Endothelial cell of umbilical vein (primary cell): ENCODE data around the gene DGKD. TPM values are rescaled to one million over a fixed set of nuclear protein-coding genes. Genes with fewer than 3 reads are reported as not detected.
A peak's percentile ranks its signal among the peaks of the same experiment; 100 is the strongest.

ENCODE experiments used
- BruUV-seq: library from RNA; stranded (reverse); fragments of 400-500 nt; replicated peaks from 2 replicates; lab custom pipeline; 2021; lab: Mats Ljungman, UMichigan
- CTCF ChIA-PET: fragments of 300-600, 350-600 bp; sonication (Branson Sonifier 250); formaldehyde crosslinking; loops from one replicate; lab custom pipeline; 2021; ENCODE audit warnings: antibody characterized with exemption, inconsistent platforms; lab: Charles Lee
- POLR2A ChIA-PET: fragments of 300-600, 350-600 bp; sonication (Branson Sonifier 250); formaldehyde crosslinking; loops from one replicate; lab custom pipeline; 2021; ENCODE audit warnings: antibody characterized with exemption, inconsistent platforms; lab: Charles Lee
- DNase-seq: peaks from one replicate; pipeline ENCODE4 v3.0.0-alpha.2; 2011; ENCODE audit warnings: low read depth, low spot score
- FAIRE-seq: peaks from 2 replicates; lab custom pipeline; 2011; peaks lifted over from hg19 to GRCh38; lab: Jason Lieb, UNC
- H2AFZ ChIP-seq: 2 replicates; pipeline ENCODE4 v1.6.0; 2012; ENCODE audit warnings: low read depth, low read length, control low read depth, inconsistent platforms
- H3K27ac ChIP-seq: 2 replicates; pipeline ENCODE4 v1.5.1; 2011; ENCODE audit warnings: low read depth, mild to moderate bottlenecking, control low read depth, low read length, moderate library complexity; ENCODE audit not compliant: insufficient read depth
- H3K27me3 ChIP-seq, 2 experiments: 2 replicates each; pipeline versions ENCODE4 v1.6.0 to v1.6.1; 2011; ENCODE audit warnings: low read length in 2 of 2, mixed read lengths in 1 of 2; ENCODE audit not compliant: control insufficient read depth in 2 of 2, insufficient read depth in 2 of 2
- H3K36me3 ChIP-seq, 2 experiments: 2 replicates in 1 of 2; 3 replicates in 1 of 2; pipeline ENCODE4 v1.5.1; 2011; ENCODE audit warnings: low read length in 2 of 2, mild to moderate bottlenecking in 1 of 2, moderate library complexity in 1 of 2; ENCODE audit not compliant: control insufficient read depth in 2 of 2, insufficient read depth in 2 of 2; ENCODE audit errors: extremely low read depth in 1 of 2
- H3K4me1 ChIP-seq: 3 replicates; pipeline ENCODE4 v1.5.1; 2011; ENCODE audit warnings: mild to moderate bottlenecking, low read length; ENCODE audit not compliant: control insufficient read depth, insufficient read depth; ENCODE audit errors: extremely low read depth
- H3K4me2 ChIP-seq: 2 replicates; pipeline ENCODE4 v1.6.1; 2011; ENCODE audit warnings: low read length, control low read depth, mixed read lengths; ENCODE audit not compliant: insufficient read depth
- H3K4me3 ChIP-seq, 3 experiments: fragments of 200-600 bp in 1 of 3; sonication (generic), shearing (Covaris generic) in 1 of 3; replicated peaks in 1 of 3; 2 replicates each; pipeline ENCODE4 v1.5.1; 2011 to 2016; ENCODE audit warnings: control low read depth in 3 of 3, low read length in 3 of 3, mild to moderate bottlenecking in 2 of 3, inconsistent platforms in 1 of 3, low read depth in 1 of 3, moderate library complexity in 1 of 3; ENCODE audit not compliant: insufficient read depth in 1 of 3
- H3K79me2 ChIP-seq: 2 replicates; pipeline ENCODE4 v1.6.0; 2012; ENCODE audit warnings: low read length, inconsistent platforms; ENCODE audit not compliant: control insufficient read depth, insufficient read depth
- H3K9ac ChIP-seq: replicated peaks from 2 replicates; pipeline ENCODE3; 2011; ENCODE audit warnings: low read length, control low read depth; ENCODE audit not compliant: insufficient read depth; ENCODE audit errors: extremely low read depth
- H3K9me1 ChIP-seq: replicated peaks from 3 replicates; pipeline ENCODE4 v1.6.0; 2011; ENCODE audit warnings: mild to moderate bottlenecking, low read length; ENCODE audit not compliant: control insufficient read depth, insufficient read depth; ENCODE audit errors: extremely low read depth
- H3K9me3 ChIP-seq: replicated peaks from 2 replicates; pipeline ENCODE4 v1.5.1; 2012; ENCODE audit warnings: low read length, inconsistent platforms; ENCODE audit not compliant: control insufficient read depth, insufficient read depth
- H4K20me1 ChIP-seq: replicated peaks from 2 replicates; pipeline ENCODE3; 2011; ENCODE audit warnings: mild to moderate bottlenecking, low read length; ENCODE audit not compliant: control insufficient read depth, insufficient read depth; ENCODE audit errors: extremely low read depth
- EZH2 ChIP-seq: IDR thresholded peaks from 2 replicates; pipeline ENCODE4 v1.6.1; 2012; ENCODE audit warnings: borderline replicate concordance, low read depth, mild to moderate bottlenecking, moderate library complexity, low read length, inconsistent platforms; ENCODE audit not compliant: severe bottlenecking
- GATA2 ChIP-seq: IDR thresholded peaks from 2 replicates; pipeline ENCODE4 v1.7.0; 2011; ENCODE audit warnings: low read depth, mild to moderate bottlenecking, moderate library complexity, mixed read lengths, low read length; ENCODE audit not compliant: insufficient read length, insufficient read depth
- JUN ChIP-seq: IDR thresholded peaks from 2 replicates; pipeline ENCODE4 v1.6.1; 2011; ENCODE audit warnings: borderline replicate concordance, low read depth; ENCODE audit not compliant: insufficient read length, insufficient read depth
- MYC ChIP-seq: IDR thresholded peaks from one replicate; pipeline ENCODE4 v1.6.1; 2011; ENCODE audit warnings: mild to moderate bottlenecking, low read depth, low read length
- dilution Hi-C: fragments of 300-500 bp; cut with MboI; formaldehyde crosslinking; loops from one replicate; pipeline ENCODE4 v1.15.0; 2019; ENCODE audit warnings: low sequenced_read_pairs; ENCODE audit not compliant: extremely low pct_ligation_motif_present
- intact Hi-C: fragments of 100-400 bp; cut with micrococcal nuclease; formaldehyde crosslinking; loops from one replicate; pipeline ENCODE4 v1.10.0; 2022
- polyA plus RNA-seq, 4 experiments: library from polyadenylated mRNA; depleted of rRNA in 3 of 4; stranded (reverse) in 3 of 4; unstranded in 1 of 4; fragments of >200 nt; gene quantifications; 2 replicates each; pipeline versions ENCODE4 v1.2.1 to v1.2.3, GENCODE V29; 2011 to 2012; ENCODE audit warnings: missing spikeins in 1 of 4
- total RNA-seq: library from RNA; stranded (reverse); gene quantifications from 2 replicates; pipeline ENCODE4 v1.2.3, GENCODE V29; 2021
- TF ChIP-seq, protein P1 (sequence below), 2 donors: IDR thresholded peaks; 1 replicate in 1 of 2; 2 replicates in 1 of 2; pipeline ENCODE4 v1.5.1; 2011; ENCODE audit warnings: low read length in 2 of 2, mild to moderate bottlenecking in 2 of 2, moderate library complexity in 2 of 2, control low read depth in 1 of 2, inconsistent platforms in 1 of 2, low read depth in 1 of 2; ENCODE audit not compliant: insufficient read depth in 1 of 2; ENCODE audit errors: extremely low read depth in 1 of 2

The DGKD gene
- total and polyA plus RNA-seq, 2 donors (not counting 3 experiments of a cell fraction or from before 2014, with no cell fraction given), result 10.8 to 36.6 TPM

DNA sequence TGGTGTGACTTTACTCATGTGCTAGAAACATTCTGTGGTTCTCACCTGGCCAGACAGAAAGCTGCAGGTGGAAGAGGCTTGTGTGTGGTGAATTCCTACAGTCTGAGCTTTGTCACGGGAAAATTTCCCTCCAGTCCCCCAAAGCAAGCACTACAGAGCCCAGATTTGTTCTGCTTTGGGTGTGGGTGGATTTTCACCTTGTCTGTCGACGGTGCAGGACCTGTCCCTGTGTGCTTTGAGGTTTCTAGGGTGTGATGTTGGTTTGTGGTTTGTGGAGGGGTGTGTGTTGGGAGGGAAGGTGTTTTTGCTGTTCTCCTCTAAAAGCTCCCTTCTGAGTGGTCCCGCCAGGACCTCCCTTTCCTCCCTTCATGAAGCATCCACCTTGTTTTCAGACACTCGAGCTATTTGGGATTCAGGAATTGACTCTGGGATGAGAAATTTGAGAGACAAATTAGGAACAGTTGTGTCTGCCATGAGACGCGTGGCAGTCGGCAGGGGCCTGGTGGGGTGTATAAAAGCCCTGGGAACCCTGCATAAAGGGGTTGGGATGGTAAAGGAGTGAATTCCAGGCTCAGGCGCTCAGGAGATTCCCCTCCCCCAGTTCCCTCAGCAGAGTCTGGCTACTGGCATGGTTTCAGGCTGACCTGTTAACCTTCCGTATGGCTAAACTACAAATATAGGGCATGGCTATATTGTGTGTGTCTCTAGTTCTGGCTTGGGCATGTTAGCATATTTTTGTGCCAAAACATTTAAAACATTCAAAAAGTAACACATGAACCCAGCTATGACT, 65.5 kb downstream of the DGKD start:
- Histone ChIP-seq H3K27me3 (no peaks in the 10 kb centered on the region), H3K9me1 (no peaks in the 10 kb centered on the region), H3K9ac (peak overlapping the region; percentile 73), H3K4me1 (peaks cover 33% of the 10 kb centered on the region), H2AFZ (no peak overlapping the region), H3K9me3 (no peaks in the 10 kb centered on the region), H3K79me2 (peaks cover 3% of the 10 kb centered on the region), H3K36me3 (no peaks in the 10 kb centered on the region), H3K4me2 (peak overlapping the region; percentile 81), H3K27ac (peak overlapping the region; percentile 89), H3K4me3 (peak overlapping the region in 1 of 3 experiments; percentile 2), H4K20me1 (no peaks in the 10 kb centered on the region)
- intact Hi-C loops (loop anchor here (1.0 to 10.0 kb wide), 4 partner anchors 10 to 335 kb away; no protein-coding TSS in a partner anchor), dilution Hi-C loops (no loop called here)
- POLR2A ChIA-PET, result no interaction called here
- FAIRE-seq (peak; percentile 60), DNase-seq (no peak)
- TF ChIP-seq EZH2 (no peak), MYC (no peak), JUN (no peak), GATA2 (no peak)
- TF ChIP-seq, protein P1, sequence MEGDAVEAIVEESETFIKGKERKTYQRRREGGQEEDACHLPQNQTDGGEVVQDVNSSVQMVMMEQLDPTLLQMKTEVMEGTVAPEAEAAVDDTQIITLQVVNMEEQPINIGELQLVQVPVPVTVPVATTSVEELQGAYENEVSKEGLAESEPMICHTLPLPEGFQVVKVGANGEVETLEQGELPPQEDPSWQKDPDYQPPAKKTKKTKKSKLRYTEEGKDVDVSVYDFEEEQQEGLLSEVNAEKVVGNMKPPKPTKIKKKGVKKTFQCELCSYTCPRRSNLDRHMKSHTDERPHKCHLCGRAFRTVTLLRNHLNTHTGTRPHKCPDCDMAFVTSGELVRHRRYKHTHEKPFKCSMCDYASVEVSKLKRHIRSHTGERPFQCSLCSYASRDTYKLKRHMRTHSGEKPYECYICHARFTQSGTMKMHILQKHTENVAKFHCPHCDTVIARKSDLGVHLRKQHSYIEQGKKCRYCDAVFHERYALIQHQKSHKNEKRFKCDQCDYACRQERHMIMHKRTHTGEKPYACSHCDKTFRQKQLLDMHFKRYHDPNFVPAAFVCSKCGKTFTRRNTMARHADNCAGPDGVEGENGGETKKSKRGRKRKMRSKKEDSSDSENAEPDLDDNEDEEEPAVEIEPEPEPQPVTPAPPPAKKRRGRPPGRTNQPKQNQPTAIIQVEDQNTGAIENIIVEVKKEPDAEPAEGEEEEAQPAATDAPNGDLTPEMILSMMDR (IDR thresholded peaks at IDR 0.05; ENCODE audit: extremely low read depth in 1 of 2, insufficient read depth in 1 of 2, low read depth in 1 of 2, low read length in 2 of 2), result no peak
- BruUV-seq, result TSS peak; percentile 71
- CTCF ChIA-PET, result interaction anchor here (1.0 to 9.1 kb wide), 5 partner anchors 10 to 291 kb away, joined by 3 to 73 read pairs (median 6); no protein-coding TSS in a partner anchor
